BJ (cell line): ENCODE data around the gene MTHFD1L. TPM values are rescaled to one million over a fixed set of nuclear protein-coding genes. Genes with fewer than 3 reads are reported as not detected.

Source experiments
- CTCF ChIA-PET: fragments of 350-600 bp; formaldehyde crosslinking; extraction: SDS; loops from one replicate; lab custom pipeline; 2021; ENCODE audit warnings: antibody characterized with exemption, inconsistent platforms; lab: Yijun Ruan, JAX
- POLR2A ChIA-PET: fragments of 300-600 bp; sonication (Branson Sonifier 250); formaldehyde crosslinking; extraction: SDS; loops from one replicate; lab custom pipeline; 2021; ENCODE audit warnings: antibody characterized with exemption; lab: Charles Lee
- DNase-seq: peaks from one replicate; pipeline ENCODE4 v3.0.0-alpha.2; 2011; ENCODE audit warnings: low read depth
- H3K27me3 ChIP-seq: 2 replicates; pipeline ENCODE4 v1.6.0; 2011; ENCODE audit warnings: low read length; ENCODE audit not compliant: control insufficient read depth, insufficient read depth
- H3K36me3 ChIP-seq: 2 replicates; pipeline ENCODE4 v1.5.1; 2011; ENCODE audit warnings: low read length; ENCODE audit not compliant: control insufficient read depth, insufficient read depth
- H3K4me3 ChIP-seq: 2 replicates; pipeline ENCODE4 v1.5.1; 2011; ENCODE audit warnings: low read depth, mild to moderate bottlenecking, control low read depth, low read length
- CTCF ChIP-seq: IDR thresholded peaks from 2 replicates; pipeline ENCODE4 v1.5.1; 2011; ENCODE audit warnings: low read depth, mild to moderate bottlenecking, control low read depth, inconsistent platforms, low read length, moderate library complexity; ENCODE audit not compliant: insufficient read depth
- polyA plus RNA-seq: library from polyadenylated mRNA; depleted of rRNA; stranded (reverse); fragments of >200 nt; gene quantifications from 2 replicates; pipeline ENCODE4 v1.2.3, GENCODE V29; 2011

Gene MTHFD1L
- polyA plus RNA-seq, 1 experiment: 58.9 TPM

GRCh38 chr6:150830439-150831165 is 34.9 kb upstream of the MTHFD1L start:
- POLR2A ChIA-PET: no interaction called here
- H3K36me3 ChIP-seq: no peaks in the 10 kb centered on the region; the same call in 1 of the 2 replicates
- no peaks in the 10 kb centered on the region for H3K27me3 ChIP-seq
- peak; percentile 26 for DNase-seq
- no peak overlapping the region for H3K4me3 ChIP-seq
- CTCF ChIA-PET: interaction anchor here (0.9 to 2.4 kb wide), 4 partner anchors 10 to 39 kb away, joined by 3 to 12 read pairs (median 6); no protein-coding TSS in a partner anchor
- TF ChIP-seq CTCF: 0 out of 2 replicates have a peak, but pooled peaks have one; percentile 6

- H3K4me3 ChIP-seq: no peak overlapping the region
- no peak for DNase-seq
- no peaks in the 10 kb centered on the region for H3K27me3 ChIP-seq
- ChIA-PET POLR2A (no interaction called here), CTCF (interaction anchor here (1.0 to 1.8 kb wide), 2 partner anchors 16 to 38 kb away, joined by 3 to 8 read pairs; no protein-coding TSS in a partner anchor)
- no peaks in the 10 kb centered on the region; the same call in 1 of the 2 replicates for H3K36me3 ChIP-seq
- TF ChIP-seq CTCF: no peak
These were observed 33.9 kb upstream of the MTHFD1L start for GRCh38 chr6:150831577-150831976.

- no peak for TF ChIP-seq CTCF
- Histone ChIP-seq H3K36me3 (no peaks in the 10 kb centered on the region; the same call in 1 of the 2 replicates), H3K4me3 (no peak overlapping the region), H3K27me3 (no peaks in the 10 kb centered on the region)
- CTCF ChIA-PET: interaction anchor here (1.3 to 1.8 kb wide), 3 partner anchors 17 to 29 kb away, joined by 3 to 5 read pairs (median 4); partner anchors contain the start of gene MTHFD1L
- no peak for DNase-seq
- POLR2A ChIA-PET: no interaction called here
These were observed 29.9 kb upstream of the MTHFD1L start for GRCh38 chr6:150835620-150836019.

- TF ChIP-seq CTCF: no peak
- Histone ChIP-seq H3K36me3 (no peaks in the 10 kb centered on the region), H3K4me3 (no peak overlapping the region), H3K27me3 (no peaks in the 10 kb centered on the region)
- POLR2A ChIA-PET: no interaction called here
- no peak for DNase-seq
- CTCF ChIA-PET: no interaction called here
These were observed 25.3 kb upstream of the MTHFD1L start for GRCh38 chr6:150840185-150840584.

- ChIA-PET POLR2A (no interaction called here), CTCF (interaction anchor here (1.1 kb wide), 1 partner anchor 16 kb away, joined by 3 read pairs; no protein-coding TSS in a partner anchor)
- Histone ChIP-seq H3K4me3 (no peak overlapping the region), H3K36me3 (no peaks in the 10 kb centered on the region), H3K27me3 (no peaks in the 10 kb centered on the region; the same call in 1 of the 2 replicates)
- DNase-seq: no peak
- TF ChIP-seq CTCF: no peak
These were observed 24.3 kb upstream of the MTHFD1L start for GRCh38 chr6:150841189-150841588.
